Cardiac muscle cell (in vitro differentiated cells and primary cell): ENCODE results near the gene NR1I2. TPM values are rescaled to one million over a fixed set of nuclear protein-coding genes. Genes with fewer than 3 reads are reported as not detected.

ENCODE experiments used
- DNase-seq, 2 donors: peaks; one replicate each; pipeline versions ENCODE4 v3.0.0 to v3.0.0-alpha.2; 2010 to 2017; ENCODE audit warnings: low read depth in 1 of 2, low spot score in 1 of 2
- H3K27ac ChIP-seq: fragments of 200-600 bp; sonication (generic); 2 replicates; pipeline ENCODE4 v1.5.1; 2016
- H3K27me3 ChIP-seq: fragments of 200-600 bp; sonication (generic); 2 replicates; pipeline ENCODE4 v1.6.0; 2016; ENCODE audit warnings: control low read depth
- H3K36me3 ChIP-seq: fragments of 200-600 bp; sonication (generic); 2 replicates; pipeline ENCODE4 v1.5.1; 2016; ENCODE audit warnings: control low read depth
- H3K4me1 ChIP-seq: fragments of 200-600 bp; sonication (generic); 2 replicates; pipeline ENCODE4 v1.8.1; 2017; ENCODE audit warnings: low read depth, mild to moderate bottlenecking, mixed run types
- H3K4me3 ChIP-seq: fragments of 200-600 bp; sonication (generic); 2 replicates; pipeline ENCODE4 v1.5.1; 2016; ENCODE audit warnings: mild to moderate bottlenecking
- H3K9me3 ChIP-seq: fragments of 200-600 bp; sonication (generic); 2 replicates; pipeline ENCODE4 v1.5.1; 2017; ENCODE audit warnings: low read depth, mild to moderate bottlenecking, control low read depth
- CTCF ChIP-seq: IDR thresholded peaks from 2 replicates; pipeline ENCODE4 v1.5.1; 2012; ENCODE audit warnings: low read depth, mild to moderate bottlenecking, low read length
- polyA plus RNA-seq: library from polyadenylated mRNA; unstranded; fragments of >200 nt; fragmentation: Nextera tagmentation; extraction: Ambion mirVana; gene quantifications from 2 replicates; pipeline ENCODE4 v1.2.1, GENCODE V29; 2016
- total RNA-seq: library from RNA; depleted of rRNA; stranded (reverse); fragments of >200 nt; gene quantifications from 2 replicates; pipeline ENCODE4 v1.2.3, GENCODE V29; 2016

The NR1I2 gene
- total and polyA plus RNA-seq, 2 experiments from 2014 or later: 0.06 TPM; not detected in 1

- Histone ChIP-seq H3K27ac (no peak overlapping the region), H3K4me3 (no peak overlapping the region), H3K36me3 (no peaks in the 10 kb centered on the region), H3K27me3 (no peaks in the 10 kb centered on the region), H3K4me1 (peaks cover 4% of the 10 kb centered on the region), H3K9me3 (no peaks in the 10 kb centered on the region)
- no peak for DNase-seq
- TF ChIP-seq CTCF: no peak
These were observed 8.5 kb downstream of the NR1I2 start for GRCh38 chr3:119790369-119790768.

GRCh38 chr3:119792270-119792669 lies 10.4 kb downstream of the NR1I2 start:
- H3K4me3 ChIP-seq: no peak overlapping the region
- H3K27ac ChIP-seq: no peak overlapping the region
- TF ChIP-seq CTCF: no peak
- no peaks in the 10 kb centered on the region for H3K36me3 ChIP-seq
- H3K9me3 ChIP-seq: no peaks in the 10 kb centered on the region
- no peaks in the 10 kb centered on the region for H3K27me3 ChIP-seq
- H3K4me1 ChIP-seq: peaks cover 6% of the 10 kb centered on the region
- no peak for DNase-seq

- Histone ChIP-seq H3K9me3 (no peaks in the 10 kb centered on the region), H3K4me1 (peaks cover 6% of the 10 kb centered on the region), H3K4me3 (no peak overlapping the region), H3K27ac (no peak overlapping the region), H3K27me3 (no peaks in the 10 kb centered on the region), H3K36me3 (no peaks in the 10 kb centered on the region)
- DNase-seq: no peak
- TF ChIP-seq CTCF: no peak
These were observed 12.5 kb downstream of the NR1I2 start for GRCh38 chr3:119794401-119794800.

- H3K4me3 ChIP-seq: no peak overlapping the region
- H3K9me3 ChIP-seq: no peaks in the 10 kb centered on the region
- no peak for TF ChIP-seq CTCF
- no peak overlapping the region for H3K27ac ChIP-seq
- no peaks in the 10 kb centered on the region for H3K27me3 ChIP-seq
- H3K36me3 ChIP-seq: no peaks in the 10 kb centered on the region
- H3K4me1 ChIP-seq: peaks cover 6% of the 10 kb centered on the region
- peak; percentile 8 to 43 for DNase-seq
These were observed 13.2 kb downstream of the NR1I2 start for GRCh38 chr3:119794971-119795612.

GRCh38 chr3:119795849-119796248 lies 13.9 kb downstream of the NR1I2 start:
- TF ChIP-seq CTCF: no peak
- Histone ChIP-seq H3K36me3 (no peaks in the 10 kb centered on the region), H3K27me3 (no peaks in the 10 kb centered on the region), H3K4me3 (no peak overlapping the region), H3K9me3 (no peaks in the 10 kb centered on the region), H3K27ac (no peak overlapping the region), H3K4me1 (peaks cover 6% of the 10 kb centered on the region)
- no peak for DNase-seq
